ENCODE results near the gene TLK1.

- TF ChIP-seq CTCF (IDR thresholded peaks at IDR 0.05) (no peak), POLR2A (IDR thresholded peaks at IDR 0.05) (no peak)
Observed at GRCh38 chr2:171124541-171124940, 36.2 kb downstream of the TLK1 start.

Data from thyroid gland (tissue), 4 donors.